Measurements from ENCODE around the gene CEP85. TPM values are rescaled to one million over a fixed set of nuclear protein-coding genes. Genes with fewer than 3 reads are reported as not detected.

Gene CEP85
- total RNA-seq, 1 donor from 2014 or later, result 10.2 TPM

GRCh38 chr1:26285366-26286063, 51.5 kb downstream of the CEP85 start:
- H3K36me3 ChIP-seq, result peaks cover 20% of the 10 kb centered on the region
- no peaks in the 10 kb centered on the region for H3K9me3 ChIP-seq
- peak; percentile 23 for TF ChIP-seq CTCF (IDR thresholded peaks at IDR 0.05)
- ATAC-seq, result no peak
- H3K27ac ChIP-seq, result peak overlapping the region; percentile 21
- no peak for DNase-seq
- no peak overlapping the region for H3K4me3 ChIP-seq
- H3K27me3 ChIP-seq (ENCODE audit: low read depth), result no peaks in the 10 kb centered on the region
- intact Hi-C loops (cut with DNase I), result no loop called here
- peaks cover 99% of the 10 kb centered on the region for H3K4me1 ChIP-seq

GRCh38 chr1:26286064-26286416, 52.0 kb downstream of the CEP85 start:
- H3K27ac ChIP-seq, result peak overlapping the region; percentile 56
- H3K36me3 ChIP-seq, result peaks cover 19% of the 10 kb centered on the region
- TF ChIP-seq CTCF (IDR thresholded peaks at IDR 0.05), result no peak
- no peaks in the 10 kb centered on the region for H3K9me3 ChIP-seq
- H3K27me3 ChIP-seq (ENCODE audit: low read depth), result no peaks in the 10 kb centered on the region
- DNase-seq (no peak), ATAC-seq (no peak)
- peaks cover 99% of the 10 kb centered on the region for H3K4me1 ChIP-seq
- H3K4me3 ChIP-seq, result no peak overlapping the region
- intact Hi-C loops (cut with DNase I), result no loop called here

DNA sequence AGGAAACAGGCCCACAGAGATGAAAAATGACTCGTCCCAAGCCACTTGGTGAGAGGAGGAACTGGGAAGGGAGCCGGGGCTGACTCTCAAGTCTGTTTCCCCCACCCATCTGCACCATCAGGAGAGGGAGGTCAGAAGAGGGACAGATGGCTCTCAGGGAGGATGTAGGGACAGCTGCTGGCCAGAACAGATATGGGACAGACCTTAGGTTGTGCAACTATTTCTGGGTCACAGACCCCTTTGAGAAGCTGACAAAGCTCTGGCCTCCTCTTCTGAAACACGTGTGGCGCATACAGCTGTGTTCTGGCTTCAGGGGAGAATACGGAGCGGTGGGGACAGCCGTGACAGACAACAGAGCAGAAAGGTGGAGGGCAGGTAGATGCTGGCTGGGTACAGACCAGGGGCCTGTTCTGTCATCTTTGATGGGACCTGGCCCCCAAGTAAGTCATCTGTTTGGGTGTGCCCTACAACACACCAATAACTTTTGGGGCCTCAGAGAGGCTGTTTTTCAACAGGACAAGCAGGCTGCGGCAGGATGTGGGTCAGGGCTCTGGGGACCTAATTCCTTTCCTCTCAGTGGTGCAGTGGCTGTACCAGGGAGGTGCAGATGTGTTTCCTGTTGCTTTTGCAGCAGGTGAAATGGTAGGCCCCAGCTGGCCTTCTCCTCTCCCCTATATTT, 53.2 kb downstream of the CEP85 start:
- intact Hi-C loops (cut with DNase I), result no loop called here

GRCh38 chr1:26287811-26288210, 53.8 kb downstream of the CEP85 start:
- peak overlapping the region; percentile 84 for H3K27ac ChIP-seq
- no peak for DNase-seq
- intact Hi-C loops (cut with DNase I), result no loop called here
- no peaks in the 10 kb centered on the region for H3K9me3 ChIP-seq
- peaks cover 5% of the 10 kb centered on the region for H3K36me3 ChIP-seq
- peaks cover 92% of the 10 kb centered on the region for H3K4me1 ChIP-seq
- H3K4me3 ChIP-seq, result no peak overlapping the region
- H3K27me3 ChIP-seq (ENCODE audit: low read depth), result no peaks in the 10 kb centered on the region
- no peak for TF ChIP-seq CTCF (IDR thresholded peaks at IDR 0.05)
- no peak for ATAC-seq

More for the DNA sequence above, 53.2 kb downstream of the CEP85 start:
- TF ChIP-seq CTCF (IDR thresholded peaks at IDR 0.05), result no peak
- Histone ChIP-seq H3K4me1 (peaks cover 98% of the 10 kb centered on the region), H3K36me3 (peaks cover 8% of the 10 kb centered on the region), H3K4me3 (no peak overlapping the region), H3K27ac (peak overlapping the region; percentile 56), H3K9me3 (no peaks in the 10 kb centered on the region), H3K27me3 (ENCODE audit: low read depth) (no peaks in the 10 kb centered on the region)
- ATAC-seq (no peak), DNase-seq (no peak)

GRCh38 chr1:26288311-26288941, 54.4 kb downstream of the CEP85 start:
- Histone ChIP-seq H3K9me3 (no peaks in the 10 kb centered on the region), H3K27me3 (ENCODE audit: low read depth) (no peaks in the 10 kb centered on the region), H3K4me3 (no peak overlapping the region), H3K4me1 (peaks cover 86% of the 10 kb centered on the region), H3K27ac (peak overlapping the region; percentile 84), H3K36me3 (peaks cover 4% of the 10 kb centered on the region)
- peak in 1 of 2 donors; percentile 13 for ATAC-seq
- intact Hi-C loops (cut with DNase I), result no loop called here
- no peak for TF ChIP-seq CTCF (IDR thresholded peaks at IDR 0.05)
- no peak for DNase-seq

Data from lower lobe of right lung (tissue), 2 donors.